Measurements from ENCODE around the gene PSD2.

GRCh38 chr5:139886213-139886612 lies 90.6 kb downstream of the PSD2 start:
- TF ChIP-seq CTCF (IDR thresholded peaks at IDR 0.05; ENCODE audit: insufficient read depth, low read length): no peak
- TF ChIP-seq POLR2AphosphoS5 (IDR thresholded peaks at IDR 0.05; ENCODE audit: low read depth): no peak
- TF ChIP-seq REST (IDR thresholded peaks at IDR 0.05; ENCODE audit: insufficient replicate concordance, low read depth): no peak
- no peak for TF ChIP-seq SPI1 (IDR thresholded peaks at IDR 0.05; ENCODE audit: borderline replicate concordance, low read depth)

All from HL-60 (cell line).